Astrocyte (in vitro differentiated cells and primary cell): ENCODE data around the gene FBLN2.

Experiments
- EZH2 ChIP-seq: IDR thresholded peaks from 2 replicates; pipeline ENCODE4 v1.6.1; 2012; ENCODE audit warnings: mild to moderate bottlenecking, low read length, inconsistent platforms; ENCODE audit not compliant: insufficient read depth
- TF ChIP-seq, protein P1 (sequence below): IDR thresholded peaks from 2 replicates; pipeline ENCODE4 v1.5.1; 2011; ENCODE audit warnings: low read depth, mild to moderate bottlenecking, inconsistent platforms, low read length, moderate library complexity; ENCODE audit not compliant: insufficient read depth

DNA sequence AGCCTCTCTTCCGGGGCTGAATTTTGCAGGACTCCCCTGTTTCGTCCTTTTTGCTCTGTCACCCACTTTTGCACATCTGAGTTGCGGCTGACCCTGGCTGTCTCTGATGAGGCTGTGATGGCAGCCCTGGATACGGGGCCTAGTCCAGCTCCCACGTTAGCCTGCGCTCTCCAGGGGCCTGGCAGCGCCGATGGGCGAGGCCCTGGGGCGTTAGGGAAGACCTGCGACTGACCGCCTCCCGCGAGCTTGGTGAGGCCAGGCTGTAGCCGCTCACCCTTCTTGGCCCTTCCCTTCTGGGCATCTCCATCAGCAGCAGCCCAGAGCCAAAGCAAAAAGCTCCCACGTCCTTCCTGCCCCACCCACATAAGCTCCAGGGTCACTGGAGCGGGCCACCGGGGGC lies 85.2 kb downstream of the FBLN2 start:
- TF ChIP-seq EZH2, result no peak
- TF ChIP-seq, protein P1, sequence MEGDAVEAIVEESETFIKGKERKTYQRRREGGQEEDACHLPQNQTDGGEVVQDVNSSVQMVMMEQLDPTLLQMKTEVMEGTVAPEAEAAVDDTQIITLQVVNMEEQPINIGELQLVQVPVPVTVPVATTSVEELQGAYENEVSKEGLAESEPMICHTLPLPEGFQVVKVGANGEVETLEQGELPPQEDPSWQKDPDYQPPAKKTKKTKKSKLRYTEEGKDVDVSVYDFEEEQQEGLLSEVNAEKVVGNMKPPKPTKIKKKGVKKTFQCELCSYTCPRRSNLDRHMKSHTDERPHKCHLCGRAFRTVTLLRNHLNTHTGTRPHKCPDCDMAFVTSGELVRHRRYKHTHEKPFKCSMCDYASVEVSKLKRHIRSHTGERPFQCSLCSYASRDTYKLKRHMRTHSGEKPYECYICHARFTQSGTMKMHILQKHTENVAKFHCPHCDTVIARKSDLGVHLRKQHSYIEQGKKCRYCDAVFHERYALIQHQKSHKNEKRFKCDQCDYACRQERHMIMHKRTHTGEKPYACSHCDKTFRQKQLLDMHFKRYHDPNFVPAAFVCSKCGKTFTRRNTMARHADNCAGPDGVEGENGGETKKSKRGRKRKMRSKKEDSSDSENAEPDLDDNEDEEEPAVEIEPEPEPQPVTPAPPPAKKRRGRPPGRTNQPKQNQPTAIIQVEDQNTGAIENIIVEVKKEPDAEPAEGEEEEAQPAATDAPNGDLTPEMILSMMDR, result no peak
